ENCODE results near the gene GRK6.
"Not testable (repeated sequence)": the region's sequence is repeated elsewhere in the genome, so short reads cannot be mapped to it uniquely, and the experiment has no call there.

DNA sequence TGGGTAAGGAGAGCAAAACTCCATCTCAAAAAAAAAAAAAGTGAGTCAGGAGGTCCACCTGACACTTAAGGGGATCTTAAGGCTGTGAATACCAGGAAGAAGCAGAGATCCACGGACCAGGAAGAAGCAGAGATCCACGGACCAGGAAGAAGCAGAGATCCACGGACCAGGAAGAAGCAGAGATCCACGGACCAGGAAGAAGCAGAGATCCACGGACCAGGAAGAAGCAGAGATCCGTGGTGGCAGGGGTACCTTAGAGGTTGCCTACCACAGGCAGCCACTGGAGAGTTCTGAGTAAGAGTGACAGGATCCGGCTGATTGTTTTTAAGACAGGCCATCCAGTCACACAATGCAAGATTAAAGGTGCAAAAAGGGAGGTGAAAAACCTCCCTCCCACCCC lies 6.0 kb upstream of the GRK6 start:
- TF ChIP-seq, protein P1, sequence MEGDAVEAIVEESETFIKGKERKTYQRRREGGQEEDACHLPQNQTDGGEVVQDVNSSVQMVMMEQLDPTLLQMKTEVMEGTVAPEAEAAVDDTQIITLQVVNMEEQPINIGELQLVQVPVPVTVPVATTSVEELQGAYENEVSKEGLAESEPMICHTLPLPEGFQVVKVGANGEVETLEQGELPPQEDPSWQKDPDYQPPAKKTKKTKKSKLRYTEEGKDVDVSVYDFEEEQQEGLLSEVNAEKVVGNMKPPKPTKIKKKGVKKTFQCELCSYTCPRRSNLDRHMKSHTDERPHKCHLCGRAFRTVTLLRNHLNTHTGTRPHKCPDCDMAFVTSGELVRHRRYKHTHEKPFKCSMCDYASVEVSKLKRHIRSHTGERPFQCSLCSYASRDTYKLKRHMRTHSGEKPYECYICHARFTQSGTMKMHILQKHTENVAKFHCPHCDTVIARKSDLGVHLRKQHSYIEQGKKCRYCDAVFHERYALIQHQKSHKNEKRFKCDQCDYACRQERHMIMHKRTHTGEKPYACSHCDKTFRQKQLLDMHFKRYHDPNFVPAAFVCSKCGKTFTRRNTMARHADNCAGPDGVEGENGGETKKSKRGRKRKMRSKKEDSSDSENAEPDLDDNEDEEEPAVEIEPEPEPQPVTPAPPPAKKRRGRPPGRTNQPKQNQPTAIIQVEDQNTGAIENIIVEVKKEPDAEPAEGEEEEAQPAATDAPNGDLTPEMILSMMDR (IDR thresholded peaks at IDR 0.05) = not testable (repeated sequence)
- not testable (repeated sequence) for TF ChIP-seq RAD21 (IDR thresholded peaks at IDR 0.05; ENCODE audit: low read length); JUND (IDR thresholded peaks at IDR 0.05)
